GM08714 (cell line): ENCODE data around the gene RER1.
A peak's percentile ranks its signal among the peaks of the same experiment; 100 is the strongest.

Experiments used
- H3K4me3 ChIP-seq: fragments of 200-500 bp; sonication (Bioruptor generic); 2 replicates; pipeline ENCODE4 v1.5.1; 2014; ENCODE audit warnings: mild to moderate bottlenecking, low read length, inconsistent platforms
- ZNF274 ChIP-seq: IDR thresholded peaks from 2 replicates; pipeline ENCODE4 v1.6.1; 2012; ENCODE audit warnings: mild to moderate bottlenecking, low read depth, low read length

RER1 gene

DNA sequence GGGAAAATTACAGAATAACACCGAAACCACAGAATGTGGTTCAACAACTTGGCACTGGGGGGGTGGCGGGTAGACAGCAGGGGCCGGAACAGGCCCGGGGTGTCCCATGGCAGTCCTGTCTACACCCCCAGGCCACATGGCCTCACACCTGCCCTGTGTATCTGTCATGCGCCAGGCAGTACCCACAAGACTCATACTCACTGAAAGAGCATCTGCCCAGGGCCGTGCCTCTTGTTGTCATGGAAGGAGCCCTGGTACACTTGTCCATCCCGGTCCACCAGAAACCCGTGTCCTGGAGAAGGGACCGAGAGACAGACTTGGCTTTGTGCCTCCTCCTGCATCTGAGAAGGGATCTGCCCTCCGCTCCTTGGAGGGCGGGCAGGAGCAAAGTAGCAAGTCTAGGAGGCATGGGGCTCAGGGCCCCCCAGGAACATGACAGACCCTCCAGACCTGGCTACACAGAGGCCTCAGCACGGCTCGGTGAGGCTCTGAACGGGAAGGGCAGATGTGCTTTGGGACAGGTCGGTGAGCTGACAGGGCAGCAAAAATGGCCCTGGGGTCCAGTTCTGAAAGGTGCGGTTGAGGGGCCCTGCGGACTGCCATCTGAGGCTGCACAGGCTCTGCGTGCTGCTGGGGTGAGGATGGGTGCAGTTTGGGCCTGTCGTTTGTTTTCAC lies 5.9 kb upstream of the RER1 start:
- H3K4me3 ChIP-seq: no peak overlapping the region
- TF ChIP-seq ZNF274: no peak

DNA sequence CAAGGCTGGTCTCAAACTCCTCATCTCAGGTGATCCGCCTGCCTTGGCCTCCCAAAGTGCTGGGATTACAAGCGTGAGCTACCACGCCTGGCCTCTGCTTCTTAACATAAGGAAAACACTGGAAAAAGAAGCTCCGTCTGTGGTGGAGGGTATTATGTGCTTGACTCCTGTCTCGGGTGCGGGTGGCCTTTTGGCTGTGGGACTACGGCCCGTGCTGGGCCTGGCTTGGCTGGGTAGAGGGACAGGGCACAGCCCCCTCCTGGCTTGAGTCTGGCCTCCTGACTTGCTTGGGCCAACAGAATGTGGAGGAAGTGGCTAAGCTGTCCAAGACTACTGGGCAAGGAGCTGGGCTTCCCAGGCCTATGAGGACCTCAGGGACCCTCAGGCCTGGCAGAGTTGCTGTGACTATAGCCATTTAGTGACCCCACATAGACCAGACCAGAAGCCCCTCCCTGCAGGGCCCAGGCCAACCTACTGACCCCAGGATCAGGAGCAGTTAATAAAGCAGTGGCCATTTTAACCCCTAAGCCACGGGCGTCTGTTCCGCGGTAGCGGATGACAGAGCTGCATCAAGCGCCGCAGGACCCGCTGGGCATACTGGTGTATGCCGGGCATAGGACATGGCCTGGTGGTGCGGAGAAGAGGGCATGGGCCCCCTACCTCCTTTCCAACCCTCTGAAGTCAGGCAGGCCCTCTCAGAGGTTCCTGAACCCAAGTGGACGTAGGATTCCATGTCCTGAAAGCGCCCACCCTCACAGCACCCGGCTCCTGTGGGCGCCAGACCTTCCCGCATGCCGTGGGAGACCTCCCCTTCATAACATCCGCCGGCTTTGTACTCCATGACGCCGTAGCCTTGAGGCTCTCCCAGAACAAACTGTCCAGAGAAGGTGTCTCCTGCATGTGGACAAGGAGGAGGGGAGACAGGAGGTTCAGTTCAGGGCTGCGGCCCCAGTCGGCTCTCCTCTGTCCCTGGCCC lies 4.7 kb upstream of the RER1 start:
- no peak for TF ChIP-seq ZNF274
- H3K4me3 ChIP-seq: no peak overlapping the region

DNA sequence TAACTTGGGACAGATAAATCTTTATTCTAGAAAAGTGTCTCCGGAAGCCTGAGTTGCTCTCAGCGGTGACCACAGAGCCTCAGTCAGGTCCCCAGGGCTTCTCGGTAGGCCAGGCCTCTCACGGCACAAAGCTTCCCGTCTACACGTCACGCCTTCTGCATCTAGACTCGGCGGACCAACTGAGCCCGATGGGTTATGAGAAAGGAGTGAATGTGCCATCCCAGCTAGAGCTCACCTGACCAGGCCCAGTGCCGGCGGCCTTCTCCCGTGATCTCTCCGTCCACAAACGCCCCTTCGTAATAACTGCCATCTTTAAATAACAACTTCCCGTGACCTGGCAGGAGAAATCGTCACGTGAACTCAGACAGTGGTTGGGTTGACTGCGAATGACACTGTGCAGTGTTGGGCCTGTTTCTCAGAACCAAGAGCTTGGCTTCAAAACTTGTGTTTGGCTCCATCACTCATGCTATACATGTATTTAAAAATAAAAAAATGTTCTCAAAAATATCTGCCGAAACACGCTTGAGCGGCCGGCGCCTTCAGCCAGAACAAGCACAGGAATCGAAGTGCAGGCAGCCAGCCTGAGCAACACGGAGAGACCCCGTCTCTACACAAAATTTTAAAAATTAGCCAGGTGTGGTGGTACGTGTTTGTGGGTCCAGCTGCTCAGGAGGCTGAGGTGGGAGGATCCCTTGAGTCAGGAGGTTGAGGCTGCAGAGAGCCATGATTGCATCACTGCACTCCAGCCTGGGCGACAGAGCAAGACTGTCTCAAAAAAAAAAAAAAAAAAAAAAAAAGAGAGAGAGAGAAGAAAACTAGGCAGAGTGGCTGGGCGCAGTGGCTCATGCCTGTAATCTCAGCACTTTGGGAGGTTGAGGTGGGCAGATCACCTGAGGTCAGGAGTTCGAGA lies 3.4 kb upstream of the RER1 start:
- no peak overlapping the region for H3K4me3 ChIP-seq

DNA sequence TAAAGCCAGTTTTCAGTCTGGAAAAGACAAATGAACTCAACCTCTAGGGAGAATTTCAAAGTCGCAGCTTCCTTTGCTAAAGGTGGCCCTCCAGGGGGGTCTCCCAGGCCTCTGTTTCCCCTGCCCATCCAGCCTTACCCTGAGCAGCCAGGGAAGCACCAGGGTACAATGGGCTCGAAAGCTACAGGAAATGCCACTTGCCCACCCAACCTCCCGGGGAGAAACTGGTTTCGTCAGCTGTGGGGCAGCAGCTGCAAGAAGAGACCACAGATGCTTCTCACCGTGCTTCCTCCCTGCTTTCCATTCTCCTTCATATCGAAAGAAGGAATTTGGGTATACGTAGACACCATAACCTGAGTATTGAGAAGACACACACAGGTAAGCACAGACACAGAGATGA lies 2.0 kb upstream of the RER1 start:
- no peak overlapping the region for H3K4me3 ChIP-seq
- TF ChIP-seq ZNF274: no peak

More for the DNA sequence above, 3.4 kb upstream of the RER1 start:
- TF ChIP-seq ZNF274: no peak

DNA sequence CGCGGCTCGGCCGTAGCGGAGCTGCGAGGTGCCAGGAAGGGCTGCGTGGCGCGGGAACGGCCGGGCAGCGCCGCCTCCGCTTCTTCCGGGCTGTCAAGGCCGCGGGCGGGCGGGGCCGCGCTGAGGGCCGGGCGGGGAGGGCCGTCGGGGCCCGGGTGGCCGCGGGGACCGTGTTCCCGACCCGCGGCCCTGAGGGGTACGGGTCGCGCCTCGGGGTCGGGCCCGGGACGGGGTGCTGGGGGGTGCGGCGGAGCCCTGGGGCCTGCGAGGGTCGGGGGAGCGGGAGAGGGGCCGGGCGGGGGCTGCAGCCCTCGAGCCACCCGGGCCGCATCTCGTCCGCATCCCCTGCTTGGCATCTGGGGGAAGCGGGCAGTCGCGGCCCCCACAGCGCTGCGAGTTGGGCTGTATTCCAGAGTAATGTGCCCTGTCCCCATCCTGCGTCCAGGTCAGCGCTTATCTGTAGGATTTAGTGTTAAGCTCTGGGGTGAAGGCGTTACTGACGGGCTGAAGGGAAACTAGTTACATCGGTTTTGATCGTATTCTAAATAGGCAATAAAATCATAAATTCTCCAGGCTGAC lies 379 bp downstream of the RER1 start:
- no peak for TF ChIP-seq ZNF274
- peak overlapping the region; percentile 95 for H3K4me3 ChIP-seq

DNA sequence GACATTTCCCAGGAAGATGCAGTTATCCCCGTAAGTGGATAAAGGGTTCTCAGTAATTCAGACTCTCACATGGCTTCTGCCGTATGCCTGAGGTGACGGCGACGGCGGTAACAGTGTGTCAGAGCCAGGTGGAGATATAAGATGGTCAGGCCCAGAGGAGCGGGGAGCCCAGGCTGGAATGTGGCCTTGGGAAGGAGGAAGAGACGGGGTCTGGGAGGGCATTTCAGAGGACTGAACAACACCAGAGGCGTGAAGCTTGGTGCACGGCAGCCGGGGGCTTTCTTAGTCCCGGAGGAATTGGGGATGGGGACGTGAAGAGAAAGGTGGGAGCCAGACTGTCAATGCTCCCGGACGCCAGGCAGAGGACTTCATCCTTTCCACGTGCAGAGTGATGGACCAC lies 1.0 kb downstream of the RER1 start:
- no peak for TF ChIP-seq ZNF274
- H3K4me3 ChIP-seq: peak overlapping the region; percentile 95

DNA sequence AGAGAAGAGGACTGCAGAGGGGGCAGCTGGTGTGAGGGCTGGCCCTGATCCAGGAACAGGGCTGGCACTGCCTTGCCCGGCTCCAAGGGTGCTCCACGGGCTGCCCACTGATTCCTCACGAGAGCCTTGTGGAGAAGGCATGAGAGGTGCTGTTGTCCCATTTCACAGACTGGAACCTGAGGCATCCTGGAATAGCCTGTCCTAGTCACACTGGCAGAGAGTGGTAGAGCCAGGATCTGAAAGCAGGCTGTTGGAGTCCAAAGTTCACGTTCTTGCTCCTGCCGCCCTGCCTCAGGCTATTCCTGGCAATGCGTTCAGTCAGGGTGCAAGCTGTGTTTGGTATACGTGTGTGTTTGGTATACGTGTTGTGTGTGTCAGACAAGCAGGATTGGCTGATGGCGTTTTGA lies 1.8 kb downstream of the RER1 start:
- no peak for TF ChIP-seq ZNF274

DNA sequence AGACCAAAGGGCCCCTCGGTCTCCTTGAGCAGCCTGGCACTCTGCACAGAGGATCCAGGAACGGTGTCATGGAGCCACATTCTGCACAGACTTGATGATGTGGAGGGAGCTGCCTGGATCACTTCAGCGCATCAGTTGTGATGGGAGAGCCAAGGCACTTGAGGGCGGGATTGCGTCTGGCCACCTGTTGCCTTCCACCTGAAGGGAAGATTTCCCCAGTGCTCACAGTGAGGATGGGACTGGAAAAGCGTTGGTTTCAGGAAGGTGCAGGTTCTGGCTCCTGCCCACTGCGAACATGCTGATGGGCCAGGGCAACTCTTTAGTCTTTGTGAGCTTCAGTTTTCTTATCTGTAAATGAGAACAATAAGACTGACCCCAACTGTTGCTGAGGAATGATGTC lies 2.6 kb downstream of the RER1 start:
- no peak for TF ChIP-seq ZNF274
- H3K4me3 ChIP-seq: no peak overlapping the region

More for the DNA sequence above, 1.8 kb downstream of the RER1 start:
- H3K4me3 ChIP-seq: no peak overlapping the region

DNA sequence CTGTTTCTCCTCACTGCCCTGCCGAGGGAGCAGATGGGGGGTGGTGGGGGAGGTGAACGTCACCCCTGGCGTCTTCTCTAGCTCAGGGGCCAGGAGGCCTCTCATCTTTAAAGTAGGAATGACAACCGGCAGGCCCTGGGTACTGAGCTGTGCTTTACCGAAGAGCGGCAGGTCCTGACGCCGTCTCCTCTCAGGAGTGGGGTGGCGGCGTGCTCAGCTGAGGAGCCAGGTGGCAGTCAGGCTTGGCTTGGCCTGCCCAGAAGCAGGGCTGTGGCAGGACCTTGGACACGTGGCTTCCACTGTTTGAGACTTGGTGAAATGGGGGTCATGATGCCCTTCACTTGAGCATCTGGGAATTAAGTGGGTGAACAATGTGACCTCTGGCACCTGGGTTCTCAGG lies 3.1 kb downstream of the RER1 start:
- no peak overlapping the region for H3K4me3 ChIP-seq
- TF ChIP-seq ZNF274: no peak

DNA sequence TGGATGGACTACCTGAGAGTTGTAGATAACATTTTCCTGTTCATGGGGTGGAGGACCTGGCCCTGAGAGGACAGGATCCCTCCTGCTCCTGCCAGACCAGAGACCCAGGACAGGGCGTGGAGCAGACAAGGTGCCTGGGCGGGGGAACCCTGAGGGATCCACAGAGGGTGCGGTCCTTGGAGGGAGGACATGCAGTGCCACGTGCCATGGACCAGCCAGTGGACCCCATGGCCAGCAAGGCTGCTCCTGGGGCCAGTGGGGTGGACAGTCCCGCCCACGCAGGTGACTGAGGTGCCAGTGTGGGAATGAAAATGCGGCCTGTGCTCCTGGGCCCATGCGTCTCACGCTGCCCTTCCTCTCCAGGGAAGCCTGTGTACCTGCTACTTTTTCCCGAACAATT lies 3.6 kb downstream of the RER1 start:
- H3K4me3 ChIP-seq: no peak overlapping the region
- no peak for TF ChIP-seq ZNF274

DNA sequence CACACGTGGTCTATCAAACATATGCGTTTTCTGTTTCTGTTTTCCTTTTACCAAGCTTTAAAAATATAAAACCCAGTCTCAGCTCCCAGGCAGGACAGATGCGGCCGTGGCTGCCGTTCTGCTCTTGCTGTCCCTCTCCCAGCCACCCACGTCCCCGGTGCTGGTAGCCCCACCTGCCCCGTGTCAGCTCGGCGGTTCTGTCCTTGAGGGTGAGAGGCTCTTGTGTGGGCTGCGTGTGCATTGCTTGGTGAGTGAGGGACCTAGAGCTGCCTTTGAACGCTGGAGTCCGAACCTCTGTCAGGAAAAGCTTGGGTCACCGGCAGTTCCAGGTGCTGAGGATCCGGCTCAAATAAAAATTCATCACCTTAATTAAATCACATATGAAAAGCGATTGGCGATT lies 4.4 kb downstream of the RER1 start:
- H3K4me3 ChIP-seq: no peak overlapping the region
- no peak for TF ChIP-seq ZNF274

DNA sequence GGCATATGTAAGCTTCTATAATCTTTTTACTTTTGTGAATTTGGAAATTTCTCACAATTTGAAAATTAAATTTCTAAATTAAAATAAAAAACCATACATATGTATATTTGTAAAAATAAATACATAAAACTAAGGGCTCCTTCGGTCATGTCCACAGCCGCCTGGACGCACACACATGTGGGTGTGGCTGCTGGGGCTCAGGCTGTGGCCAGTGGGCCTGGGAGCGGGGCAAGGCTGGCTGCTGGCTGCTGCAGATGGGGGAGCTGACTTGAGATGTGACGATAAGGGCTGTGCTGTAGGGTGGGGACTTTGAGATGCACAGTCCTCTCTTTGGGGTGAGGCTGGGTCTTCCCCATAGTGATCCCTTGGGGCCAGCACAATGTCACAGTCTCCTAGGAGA lies 4.8 kb downstream of the RER1 start:
- H3K4me3 ChIP-seq: no peak overlapping the region
- no peak for TF ChIP-seq ZNF274

DNA sequence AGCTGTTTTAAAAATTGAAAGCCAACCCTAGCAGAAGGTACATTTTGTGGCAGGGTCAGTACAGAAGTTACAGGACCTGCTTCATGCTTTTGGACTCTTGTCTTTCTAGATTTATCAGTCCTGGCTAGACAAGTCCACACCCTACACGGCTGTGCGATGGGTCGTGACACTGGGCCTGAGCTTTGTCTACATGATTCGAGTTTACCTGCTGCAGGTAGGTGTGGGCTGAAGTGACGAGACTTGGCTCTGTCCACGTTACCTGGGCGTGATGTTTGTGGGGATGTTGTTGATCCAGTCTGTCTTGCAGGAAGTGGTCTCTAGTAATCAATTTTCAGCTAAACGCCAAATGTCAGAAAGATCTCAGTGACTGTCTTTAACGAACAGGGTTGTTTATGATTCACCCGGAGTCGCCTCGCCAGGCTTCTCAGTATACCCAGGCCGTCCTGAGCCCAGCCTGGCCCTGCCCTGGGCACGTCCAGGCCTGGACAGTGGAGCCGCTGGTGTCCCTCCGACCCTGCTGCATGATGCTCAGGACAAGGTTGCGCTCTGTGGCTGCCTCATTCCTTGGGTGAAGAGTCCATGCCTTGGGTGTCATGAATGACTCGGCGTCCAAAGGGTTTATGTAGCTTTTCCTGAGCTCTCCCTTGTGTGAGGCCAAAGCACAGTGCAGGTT lies 5.5 kb downstream of the RER1 start:
- H3K4me3 ChIP-seq: no peak overlapping the region
- TF ChIP-seq ZNF274: no peak
